HUDEP-2 (cell line): ENCODE measurements around the gene FBXL14.
"Not testable (repeated sequence)": the region's sequence is repeated elsewhere in the genome, so short reads cannot be mapped to it uniquely, and the experiment has no call there.

Experiments
- DNase-seq, 76 experiments: peaks; one replicate each; lab custom pipeline; 2025; ENCODE audit not compliant: unreplicated experiment in 76 of 76; lab: John Stamatoyannopoulos, UW

The FBXL14 gene

GRCh38 chr12:1620092-1620491, 25.7 kb upstream of the FBXL14 start:
- DNase-seq: no peak

GRCh38 chr12:1619587-1619986, 25.2 kb upstream of the FBXL14 start:
- no peak for DNase-seq

GRCh38 chr12:1619159-1619558, 24.8 kb upstream of the FBXL14 start:
- no peak for DNase-seq

- DNase-seq: no peak
These were observed 24.1 kb upstream of the FBXL14 start for GRCh38 chr12:1618489-1618888.

- no peak for DNase-seq
These were observed 22.1 kb upstream of the FBXL14 start for GRCh38 chr12:1616233-1617066.

GRCh38 chr12:1614360-1614759, 20.0 kb upstream of the FBXL14 start:
- no peak for DNase-seq

- DNase-seq: peak in 1 of 76 experiments; percentile 6
These were observed 19.5 kb upstream of the FBXL14 start for GRCh38 chr12:1613860-1614259.

GRCh38 chr12:1611803-1612572, 17.6 kb upstream of the FBXL14 start:
- no peak for DNase-seq

GRCh38 chr12:1610072-1610643, 15.8 kb upstream of the FBXL14 start:
- no peak for DNase-seq

GRCh38 chr12:1608713-1609119, 14.3 kb upstream of the FBXL14 start:
- no peak for DNase-seq

- DNase-seq: no peak
These were observed 13.7 kb upstream of the FBXL14 start for GRCh38 chr12:1607940-1608712.

- peak in 75 of 76 experiments; percentile 17 to 93 (median 83) for DNase-seq
These were observed 11.7 kb upstream of the FBXL14 start for GRCh38 chr12:1606021-1606622.

GRCh38 chr12:1605129-1606020, 11.0 kb upstream of the FBXL14 start:
- DNase-seq: peak in 69 of 76 experiments; percentile 15 to 77 (median 50)

- DNase-seq: no peak
These were observed 10.1 kb upstream of the FBXL14 start for GRCh38 chr12:1604464-1604863.

- DNase-seq: no peak
These were observed 9.1 kb upstream of the FBXL14 start for GRCh38 chr12:1603269-1603993.

- not testable (repeated sequence) for DNase-seq
These were observed 8.3 kb upstream of the FBXL14 start for GRCh38 chr12:1602706-1603105.

- DNase-seq: no peak
These were observed 4.4 kb upstream of the FBXL14 start for GRCh38 chr12:1598757-1599156.

- no peak for DNase-seq
These were observed 1.4 kb upstream of the FBXL14 start for GRCh38 chr12:1595690-1596347.
